Panc1 (cell line): ENCODE results near the gene ADORA2B.

Source experiments
- CTCF ChIP-seq: fragments of 450-650 bp; IDR thresholded peaks from 2 replicates; pipeline ENCODE4 v1.5.1; 2017; ENCODE audit warnings: mild to moderate bottlenecking
- POLR2AphosphoS5 ChIP-seq: IDR thresholded peaks from 2 replicates; pipeline ENCODE4 v1.6.1; 2012; ENCODE audit warnings: mild to moderate bottlenecking, low read depth, low read length, moderate library complexity
- REST ChIP-seq, 2 experiments: IDR thresholded peaks; 2 replicates each; pipeline ENCODE4 v1.6.1; 2011 to 2012; ENCODE audit warnings: low read depth in 2 of 2, control low read depth in 1 of 2, low read length in 1 of 2, mild to moderate bottlenecking in 1 of 2, moderate library complexity in 1 of 2; ENCODE audit not compliant: insufficient read depth in 1 of 2
- SIN3A ChIP-seq: IDR thresholded peaks from 2 replicates; pipeline ENCODE4 v1.6.1; 2012; ENCODE audit warnings: low read depth, mild to moderate bottlenecking, low read length, moderate library complexity, borderline replicate concordance; ENCODE audit not compliant: insufficient read depth
- TCF7L2 ChIP-seq: IDR thresholded peaks from 2 replicates; pipeline ENCODE4 v1.6.1; 2011; ENCODE audit warnings: mild to moderate bottlenecking, low read depth, low read length, inconsistent platforms

- TF ChIP-seq CTCF, result no peak
- TF ChIP-seq POLR2AphosphoS5, result no peak
- TF ChIP-seq REST (IDR thresholded peaks at IDR 0.05; ENCODE audit: insufficient read depth in 1 of 2, low read depth in 2 of 2, low read length in 1 of 2), result no peak
- no peak for TF ChIP-seq SIN3A
- TF ChIP-seq TCF7L2, result no peak
These were observed 34.1 kb upstream of the ADORA2B start for GRCh38 chr17:15910791-15911190.
